Small intestine (tissue), 7 donors: ENCODE measurements around the gene GNB1L. TPM values are rescaled to one million over a fixed set of nuclear protein-coding genes. Genes with fewer than 3 reads are reported as not detected.

Source experiments
- DNase-seq, 2 donors: peaks; one replicate each; pipeline versions ENCODE4 v3.0.0 to v3.0.0-alpha.2; 2013
- FAIRE-seq: peaks from 2 replicates; lab custom pipeline; 2012; peaks lifted over from hg19 to GRCh38; lab: Jason Lieb, UNC
- H3K27ac ChIP-seq, 3 donors: one replicate each; pipeline ENCODE4 v1.5.1; 2013; ENCODE audit warnings: low read length in 2 of 3, mild to moderate bottlenecking in 2 of 3, control low read depth in 1 of 3, inconsistent platforms in 1 of 3, low read depth in 1 of 3, moderate library complexity in 1 of 3
- H3K27me3 ChIP-seq, 3 donors: one replicate each; pipeline ENCODE4 v1.6.1; 2013; ENCODE audit warnings: low read length in 3 of 3, inconsistent platforms in 1 of 3; ENCODE audit not compliant: control insufficient read depth in 3 of 3, insufficient read depth in 3 of 3
- H3K36me3 ChIP-seq, 3 donors: one replicate each; pipeline ENCODE4 v1.6.1; 2013; ENCODE audit warnings: low read length in 3 of 3, inconsistent platforms in 1 of 3, low read depth in 1 of 3, mild to moderate bottlenecking in 1 of 3, moderate library complexity in 1 of 3; ENCODE audit not compliant: control insufficient read depth in 3 of 3, insufficient read depth in 2 of 3
- H3K4me1 ChIP-seq, 3 donors: one replicate each; pipeline ENCODE4 v1.6.1; 2013; ENCODE audit warnings: low read length in 2 of 3, inconsistent platforms in 1 of 3, low read depth in 1 of 3, mild to moderate bottlenecking in 1 of 3, moderate library complexity in 1 of 3; ENCODE audit not compliant: control insufficient read depth in 3 of 3, insufficient read depth in 2 of 3
- H3K4me3 ChIP-seq, 3 donors: one replicate each; pipeline ENCODE4 v1.5.1; 2013; ENCODE audit warnings: low read length in 3 of 3, control low read depth in 1 of 3, inconsistent platforms in 1 of 3, low read depth in 1 of 3, mild to moderate bottlenecking in 1 of 3, moderate library complexity in 1 of 3
- H3K9me3 ChIP-seq, 2 donors: one replicate each; pipeline ENCODE4 v1.6.1; 2013; ENCODE audit warnings: low read depth in 1 of 2, low read length in 1 of 2; ENCODE audit not compliant: control insufficient read depth in 2 of 2, insufficient read depth in 1 of 2
- whole genome bisulfite sequencing, 3 donors: extraction: QIAGEN DNeasy Blood & Tissue Kit; methylation state at CpG; one replicate each; pipeline ENCODE4 v1.1.7; 2013; 5-methylcytosine and 5-hydroxymethylcytosine counted together
- polyA plus RNA-seq, 4 donors: library from polyadenylated mRNA; stranded (reverse) in 3 of 4; unstranded in 1 of 4; fragments of 200-250 nt in 3 of 4; fragments of 120-200 nt in 1 of 4; gene quantifications; one replicate each; pipeline versions ENCODE4 v1.2.1 to v1.2.3, GENCODE V29; 2013
- donor health status: healthy with polysubstance abuse.
- donor health status: control.
- donor health status: control.
- donor health status: Bipolar disorder and iron deficiency.
- donor health status: healthy.

GNB1L gene
- polyA plus RNA-seq, 4 donors: 4.0 to 18.9 (median 9.8) TPM

DNA sequence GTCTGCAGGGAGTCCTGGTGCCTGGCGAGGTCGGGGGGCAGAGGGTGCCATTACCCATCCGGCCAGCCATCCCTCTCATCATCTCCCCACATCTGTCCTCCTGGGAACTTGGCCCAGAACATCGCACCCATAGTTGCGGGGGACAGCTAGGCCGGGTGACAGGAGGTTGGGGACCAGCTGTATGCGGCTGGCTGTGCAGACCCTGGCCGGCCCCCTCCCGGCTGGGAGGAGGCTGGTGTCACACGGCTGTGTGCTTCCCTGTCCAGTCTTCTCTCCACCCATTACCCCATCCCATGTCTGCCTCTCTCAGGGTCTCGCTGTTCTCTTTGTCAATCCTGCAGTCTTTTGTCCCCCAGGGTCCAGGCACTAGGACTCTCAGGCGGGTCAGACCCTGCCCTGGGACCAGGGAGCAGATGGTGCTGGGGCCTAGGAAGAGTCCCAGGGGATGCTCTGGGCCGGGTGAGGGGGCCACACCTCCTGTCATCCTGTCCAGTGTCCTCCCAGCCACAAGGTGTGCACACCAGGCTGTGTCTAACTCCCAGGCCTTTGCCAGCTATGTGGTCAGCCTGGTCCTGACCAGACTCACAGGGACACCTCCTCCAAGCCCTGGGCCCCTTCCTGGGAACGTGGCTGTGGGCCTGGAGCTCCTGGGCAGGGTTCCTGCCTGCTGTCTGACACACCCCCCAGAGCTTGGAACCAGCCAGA is 100.5 kb downstream of the GNB1L start:
- H3K36me3 ChIP-seq: no peaks in the 10 kb centered on the region
- FAIRE-seq (no peak), DNase-seq (no peak)
- no peak overlapping the region for H3K4me3 ChIP-seq
- WGBS, 3 donors: 54 to 63% (median 62%) methylated on average over 14 of the region's 14 CpGs
- H3K27ac ChIP-seq: no peak overlapping the region
- H3K9me3 ChIP-seq: no peaks in the 10 kb centered on the region
- H3K27me3 ChIP-seq: peaks cover 29 to 94% (median 29%) of the 10 kb centered on the region in 3 donors
- peaks cover 0 to 3% (median 0%) of the 10 kb centered on the region in 3 donors for H3K4me1 ChIP-seq

DNA sequence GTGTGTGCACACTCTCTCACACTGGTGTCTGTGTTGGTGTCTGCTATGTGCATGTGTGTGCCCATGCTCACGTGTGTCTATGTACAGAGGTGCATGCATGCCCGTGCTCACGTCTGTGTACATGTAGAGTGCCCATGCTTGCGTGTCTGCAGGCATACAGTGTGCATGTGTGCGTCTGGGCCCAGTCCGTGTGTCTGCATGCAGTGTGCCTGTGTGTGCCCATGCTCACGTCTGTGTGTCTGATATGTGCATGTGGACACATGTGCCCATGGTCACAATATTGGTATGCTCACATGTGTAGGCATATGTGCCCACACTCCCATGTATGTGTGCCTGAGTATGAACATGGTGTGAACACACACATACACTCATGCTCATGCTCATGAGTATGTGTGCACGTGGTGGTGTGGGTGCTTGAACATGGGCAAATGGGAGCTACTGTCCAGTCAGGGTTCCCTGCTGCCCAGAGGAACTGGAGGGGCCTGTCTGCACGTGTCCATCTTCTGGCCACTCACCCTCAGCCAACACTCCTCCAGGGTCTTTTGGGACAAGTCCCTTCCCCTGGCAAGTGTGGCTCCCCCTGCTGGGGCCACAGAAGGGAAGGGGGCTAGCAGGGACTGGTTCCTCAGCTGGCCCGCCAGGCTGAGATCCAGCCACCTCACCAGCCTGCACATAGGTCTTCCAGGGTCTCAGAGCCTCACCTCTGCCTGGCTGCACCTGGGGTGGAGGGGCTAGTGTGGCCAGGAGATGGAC is 101.4 kb downstream of the GNB1L start:
- peaks cover 23 to 93% (median 26%) of the 10 kb centered on the region in 3 donors for H3K27me3 ChIP-seq
- no peak overlapping the region for H3K4me3 ChIP-seq
- H3K4me1 ChIP-seq: peaks cover 0 to 3% (median 0%) of the 10 kb centered on the region in 3 donors
- no peaks in the 10 kb centered on the region for H3K36me3 ChIP-seq
- FAIRE-seq (no peak), DNase-seq (no peak)
- WGBS, 3 donors: 74 to 83% (median 77%) methylated on average over 10 of the region's 10 CpGs
- no peak overlapping the region for H3K27ac ChIP-seq
- no peaks in the 10 kb centered on the region for H3K9me3 ChIP-seq

DNA sequence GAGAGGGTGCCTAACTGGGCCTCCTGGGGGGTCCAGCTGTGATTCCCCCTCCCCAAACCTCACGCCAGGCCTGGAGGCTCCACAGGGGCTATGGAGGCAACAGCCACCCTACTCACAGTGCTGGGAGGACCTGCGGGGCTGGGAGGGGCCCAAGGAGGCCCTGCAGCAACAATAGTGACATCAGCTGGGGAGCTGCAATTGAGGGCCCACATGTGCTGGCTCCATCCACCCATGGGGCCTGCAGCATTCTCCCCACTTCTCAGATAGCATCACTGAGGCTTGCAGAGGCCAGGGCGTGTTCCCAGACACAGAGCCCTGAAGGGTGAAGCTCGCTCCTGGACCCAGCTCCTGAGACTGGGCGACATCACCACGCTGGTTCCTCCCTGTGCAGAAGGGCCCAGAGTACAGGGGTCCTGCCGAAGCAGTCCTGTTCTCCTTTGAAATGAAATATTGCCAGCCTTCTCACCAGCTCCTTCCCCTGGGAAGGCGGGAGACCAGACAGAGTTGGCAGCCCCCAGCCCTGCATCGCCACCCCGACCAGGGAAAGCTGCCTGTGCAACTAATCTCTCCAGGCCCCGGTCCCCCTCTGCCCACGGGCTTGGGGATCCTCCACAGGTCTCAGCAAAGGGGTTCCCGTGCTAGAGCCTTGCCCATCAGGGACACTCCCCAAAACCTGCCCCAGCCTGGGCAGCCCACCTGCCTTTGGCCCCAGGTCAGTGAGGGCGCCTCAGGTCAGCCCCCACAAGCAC is 103.0 kb downstream of the GNB1L start:
- Histone ChIP-seq H3K4me3 (no peak overlapping the region), H3K4me1 (no peaks in the 10 kb centered on the region), H3K27ac (no peak overlapping the region), H3K27me3 (peaks cover 16 to 85% (median 20%) of the 10 kb centered on the region in 3 donors), H3K9me3 (no peaks in the 10 kb centered on the region), H3K36me3 (no peaks in the 10 kb centered on the region)
- DNase-seq (no peak), FAIRE-seq (no peak)
- WGBS, 3 donors: 67 to 86% (median 85%) methylated on average over 14 of the region's 14 CpGs

DNA sequence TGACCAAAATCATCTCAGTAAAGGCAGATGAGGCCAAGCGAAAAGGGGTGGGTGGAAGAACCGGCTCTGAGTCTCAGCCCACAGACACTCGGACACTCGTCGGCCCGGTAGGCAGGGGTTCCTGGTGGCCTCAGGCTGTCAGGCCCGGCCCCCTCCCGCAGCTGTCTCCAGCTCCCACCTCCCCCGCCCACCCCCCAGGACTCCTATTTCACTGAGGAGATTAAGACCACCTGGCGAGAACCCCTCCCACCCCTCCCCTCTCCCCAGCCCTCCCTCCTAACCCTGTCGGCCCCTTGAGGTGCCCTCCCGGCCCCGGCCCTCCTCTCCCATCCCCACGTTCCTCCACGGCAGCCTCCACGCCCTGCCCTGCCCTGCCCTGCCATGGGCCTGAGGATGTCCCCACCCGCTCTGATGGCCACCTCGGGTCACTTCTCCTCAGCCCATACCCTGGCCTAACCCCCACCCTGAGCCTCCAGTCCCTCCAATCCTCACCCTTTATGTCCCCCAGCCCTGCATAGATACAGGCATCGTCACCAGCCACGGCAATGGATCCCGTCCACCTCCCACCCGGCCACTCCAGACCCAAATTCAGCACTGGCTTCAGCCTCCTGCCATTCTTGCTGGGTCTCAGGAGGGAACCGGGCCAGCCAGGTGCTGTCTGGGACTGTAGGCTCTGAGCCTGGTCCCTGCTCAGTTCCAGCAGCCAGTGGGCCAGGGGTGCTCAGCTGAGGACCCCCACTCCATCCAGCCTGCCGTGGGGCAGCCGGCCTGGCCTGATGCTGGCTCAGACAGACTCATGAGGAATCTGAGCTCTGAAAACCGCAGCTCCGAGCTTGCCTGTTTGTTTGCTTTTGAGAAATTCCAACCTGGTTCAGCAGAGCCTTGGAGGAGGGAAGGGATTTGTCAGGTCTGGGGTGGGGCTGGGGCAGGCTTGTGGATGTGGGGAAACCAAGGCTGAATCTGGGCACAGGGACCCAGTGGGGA is 103.9 kb downstream of the GNB1L start:
- DNase-seq: no peak
- Histone ChIP-seq H3K9me3 (no peaks in the 10 kb centered on the region), H3K27me3 (peaks cover 12 to 76% (median 16%) of the 10 kb centered on the region in 3 donors), H3K27ac (no peak overlapping the region), H3K36me3 (no peaks in the 10 kb centered on the region), H3K4me3 (no peak overlapping the region), H3K4me1 (no peaks in the 10 kb centered on the region)
- WGBS, 3 donors: 48 to 62% (median 53%) methylated on average over 17 to 27 of the region's 27 CpGs
- FAIRE-seq: no peak

DNA sequence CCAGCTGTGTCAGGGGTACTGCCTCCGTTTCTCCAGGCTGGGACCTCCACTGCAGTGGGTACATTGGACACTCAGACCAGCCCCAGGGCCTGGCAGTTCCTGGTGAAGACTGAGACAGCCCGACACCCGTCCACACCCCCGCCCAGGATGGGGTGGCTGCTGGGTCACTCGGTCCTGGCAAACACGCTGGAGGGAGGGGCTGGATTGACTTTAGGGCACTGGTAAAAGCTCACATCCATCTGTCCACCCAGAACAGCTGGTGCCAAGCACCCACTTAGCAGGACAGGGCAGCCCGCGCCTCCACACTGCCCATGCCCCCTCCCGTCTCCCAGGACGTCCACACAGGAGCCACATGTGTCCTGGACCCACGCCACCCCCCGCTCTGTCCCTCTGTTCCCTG is 104.8 kb downstream of the GNB1L start:
- no peaks in the 10 kb centered on the region for H3K9me3 ChIP-seq
- DNase-seq: no peak
- no peak for FAIRE-seq
- H3K4me1 ChIP-seq: no peaks in the 10 kb centered on the region
- H3K27me3 ChIP-seq: peaks cover 7 to 68% (median 7%) of the 10 kb centered on the region in 3 donors
- H3K27ac ChIP-seq: no peak overlapping the region
- H3K36me3 ChIP-seq: no peaks in the 10 kb centered on the region
- 57 to 81% (median 78%) methylated on average over 12 of the region's 12 CpGs for WGBS, 3 donors
- no peak overlapping the region for H3K4me3 ChIP-seq

DNA sequence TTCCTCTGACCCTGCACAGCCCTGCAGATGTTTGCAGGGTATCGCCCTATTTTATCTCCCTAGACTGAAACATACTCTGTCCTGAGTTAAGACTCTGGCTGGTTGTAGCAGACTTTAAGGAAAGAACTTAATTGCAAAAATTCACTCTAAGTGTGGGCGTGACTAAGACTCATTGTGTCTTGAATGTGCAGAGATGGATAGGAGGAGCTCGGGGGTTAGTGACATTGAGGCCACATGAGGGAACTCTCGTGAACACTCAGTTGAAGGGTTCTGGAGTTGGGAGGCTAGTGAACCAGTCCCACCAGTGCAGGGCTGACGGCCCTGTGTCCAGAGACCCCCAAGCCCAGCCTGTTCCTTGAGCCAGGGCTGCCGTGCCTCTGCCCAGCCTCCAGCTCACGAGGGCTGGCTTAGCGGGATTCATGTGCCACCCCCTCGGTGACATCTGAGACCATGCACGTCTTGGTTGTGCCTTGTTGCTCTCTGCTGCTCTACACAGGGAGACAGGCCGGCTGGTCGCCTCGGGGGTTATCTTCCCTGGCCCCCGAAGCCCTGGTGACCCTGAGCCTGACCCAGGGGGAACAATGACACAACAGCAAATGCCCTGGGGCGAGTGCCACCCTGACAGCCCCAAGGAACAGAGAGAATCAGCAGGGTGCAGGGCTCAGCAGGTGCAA is 105.5 kb downstream of the GNB1L start:
- no peak overlapping the region for H3K27ac ChIP-seq
- 39 to 70% (median 52%) methylated on average over 15 of the region's 15 CpGs for WGBS, 3 donors
- no peak for FAIRE-seq
- no peak for DNase-seq
- H3K36me3 ChIP-seq: no peaks in the 10 kb centered on the region
- no peaks in the 10 kb centered on the region for H3K4me1 ChIP-seq
- peaks cover under 1 to 61% (median 4%) of the 10 kb centered on the region in 3 donors for H3K27me3 ChIP-seq
- H3K4me3 ChIP-seq: no peak overlapping the region
- H3K9me3 ChIP-seq: no peaks in the 10 kb centered on the region

DNA sequence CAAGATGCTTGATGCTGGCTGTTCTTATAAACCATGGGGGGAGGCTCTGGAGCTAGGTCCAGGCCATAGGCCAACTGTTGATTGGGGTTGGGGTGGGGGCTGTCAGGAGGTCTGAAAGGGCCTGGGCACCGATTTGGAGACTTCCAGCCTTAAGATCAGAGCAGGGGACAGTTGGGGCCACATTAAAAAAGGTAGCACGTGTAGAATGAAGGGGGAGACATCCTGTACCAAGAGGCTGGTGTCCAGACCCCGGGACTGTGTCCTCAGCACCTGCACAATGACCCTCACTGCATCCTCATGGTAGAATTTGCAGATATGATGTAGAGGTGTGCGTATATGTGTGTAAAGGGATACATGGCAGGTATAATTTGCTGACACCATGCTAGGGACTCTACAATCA is 106.5 kb downstream of the GNB1L start:
- Histone ChIP-seq H3K9me3 (no peaks in the 10 kb centered on the region), H3K27ac (no peak overlapping the region), H3K36me3 (no peaks in the 10 kb centered on the region), H3K27me3 (peaks cover 0 to 51% (median 4%) of the 10 kb centered on the region in 3 donors), H3K4me1 (no peaks in the 10 kb centered on the region), H3K4me3 (no peak overlapping the region)
- FAIRE-seq (no peak), DNase-seq (no peak)
- WGBS, 3 donors: 49 to 74% (median 65%) methylated on average over 4 of the region's 4 CpGs
